Measurements from ENCODE around the gene UXS1.
"Not testable (repeated sequence)": the region's sequence is repeated elsewhere in the genome, so short reads cannot be mapped to it uniquely, and the experiment has no call there.

UXS1 gene

GRCh38 chr2:106193977-106194778, at the start of gene UXS1:
Gene UXS1 (minus strand): TSS chr2:106194301. CDS start chr2:106194241, 60 bp downstream.
- DNase-seq = peak; percentile 98

GRCh38 chr2:106239491-106239890, 45.4 kb upstream of the UXS1 start:
- DNase-seq = not testable (repeated sequence)

GRCh38 chr2:106235392-106235791, 41.3 kb upstream of the UXS1 start:
- not testable (repeated sequence) for DNase-seq

GRCh38 chr2:106233350-106233706, 39.2 kb upstream of the UXS1 start:
- no peak for DNase-seq

- DNase-seq = no peak
Observed at GRCh38 chr2:106232638-106233349, 38.7 kb upstream of the UXS1 start.

- no peak for DNase-seq
Observed at GRCh38 chr2:106223347-106223746, 29.2 kb upstream of the UXS1 start.

GRCh38 chr2:106222057-106222456, 28.0 kb upstream of the UXS1 start:
- DNase-seq = not testable (repeated sequence)

GRCh38 chr2:106219813-106220212, 25.7 kb upstream of the UXS1 start:
- no peak for DNase-seq

- DNase-seq = not testable (repeated sequence)
Observed at GRCh38 chr2:106219157-106219556, 25.1 kb upstream of the UXS1 start.

GRCh38 chr2:106208874-106209273, 14.8 kb upstream of the UXS1 start:
- no peak for DNase-seq

- DNase-seq = no peak
Observed at GRCh38 chr2:106208399-106208798, 14.3 kb upstream of the UXS1 start.

- no peak for DNase-seq
Observed at GRCh38 chr2:106207246-106207645, 13.1 kb upstream of the UXS1 start.

GRCh38 chr2:106205488-106205887, 11.4 kb upstream of the UXS1 start:
- no peak for DNase-seq

GRCh38 chr2:106204551-106204950, 10.4 kb upstream of the UXS1 start:
- DNase-seq = not testable (repeated sequence)

- DNase-seq = no peak
Observed at GRCh38 chr2:106201661-106202060, 7.6 kb upstream of the UXS1 start.

GRCh38 chr2:106197878-106198277, 3.8 kb upstream of the UXS1 start:
- no peak for DNase-seq

GRCh38 chr2:106195981-106196380, 1.9 kb upstream of the UXS1 start:
- no peak for DNase-seq

- no peak for DNase-seq
Observed at GRCh38 chr2:106195456-106195855, 1.4 kb upstream of the UXS1 start.

- no peak for DNase-seq
Observed at GRCh38 chr2:106193690-106193976, 468 bp downstream of the UXS1 start.

GRCh38 chr2:106192752-106193689, 1.1 kb downstream of the UXS1 start:
- DNase-seq = peak; percentile 29 to 41

GRCh38 chr2:106191511-106192016, 2.5 kb downstream of the UXS1 start:
- DNase-seq = no peak

- no peak for DNase-seq
Observed at GRCh38 chr2:106189764-106190468, 4.2 kb downstream of the UXS1 start.

- DNase-seq = no peak
Observed at GRCh38 chr2:106189325-106189724, 4.8 kb downstream of the UXS1 start.

Measured in activated CD4-positive, alpha-beta T cell treated with anti-CD3 and anti-CD28 coated beads, Interleukin-2, amount 50 U/mL, for 4 hours (primary cell).